WTC11 (cell line): Measurements from ENCODE around the gene MED27.

Experiments
- CREB1 ChIP-seq: sonication (generic); formaldehyde crosslinking; IDR thresholded peaks from 2 replicates; pipeline ENCODE4 v1.8.0; 2023; ENCODE audit warnings: mild to moderate bottlenecking, missing genetic modification reagents
- CTCF ChIP-seq: fragments of 200-600 bp; IDR thresholded peaks from 2 replicates; pipeline ENCODE4 v1.8.0; 2022; ENCODE audit warnings: antibody characterized with exemption
- JUN ChIP-seq: sonication (generic); formaldehyde crosslinking; IDR thresholded peaks from 2 replicates; pipeline ENCODE4 v1.8.0; 2023; ENCODE audit warnings: mild to moderate bottlenecking, missing genetic modification reagents
- MAX ChIP-seq: sonication (generic); formaldehyde crosslinking; IDR thresholded peaks from 2 replicates; pipeline ENCODE4 v1.8.0; 2022; ENCODE audit warnings: mild to moderate bottlenecking, missing genetic modification reagents
- NR1H2 ChIP-seq: sonication (generic); formaldehyde crosslinking; IDR thresholded peaks from 2 replicates; pipeline ENCODE4 v1.9.0; 2021; ENCODE audit warnings: mild to moderate bottlenecking, moderate library complexity, missing genetic modification reagents
- NR2C2 ChIP-seq: sonication (generic); formaldehyde crosslinking; IDR thresholded peaks from 2 replicates; pipeline ENCODE4 v1.8.0; 2022; ENCODE audit warnings: mild to moderate bottlenecking, missing genetic modification reagents
- SP1 ChIP-seq: sonication (generic); formaldehyde crosslinking; conservative IDR thresholded peaks from 2 replicates; pipeline ENCODE4 v1.8.1; 2022; ENCODE audit warnings: missing genetic modification reagents
- USF2 ChIP-seq: sonication (generic); formaldehyde crosslinking; IDR thresholded peaks from 2 replicates; pipeline ENCODE4 v1.8.1; 2023; ENCODE audit warnings: mild to moderate bottlenecking, missing genetic modification reagents, moderate library complexity
- ZNF396 ChIP-seq: fragments of 250-450 bp; sonication (Bioruptor Pico); IDR thresholded peaks from 2 replicates; pipeline ENCODE4 v1.8.0; 2021; ENCODE audit warnings: mild to moderate bottlenecking, moderate library complexity, borderline replicate concordance
- ZNF416 ChIP-seq: fragments of 250-450 bp; sonication (Bioruptor Pico); IDR thresholded peaks from 2 replicates; pipeline ENCODE4 v1.9.0; 2021; ENCODE audit warnings: mild to moderate bottlenecking, inconsistent platforms

DNA sequence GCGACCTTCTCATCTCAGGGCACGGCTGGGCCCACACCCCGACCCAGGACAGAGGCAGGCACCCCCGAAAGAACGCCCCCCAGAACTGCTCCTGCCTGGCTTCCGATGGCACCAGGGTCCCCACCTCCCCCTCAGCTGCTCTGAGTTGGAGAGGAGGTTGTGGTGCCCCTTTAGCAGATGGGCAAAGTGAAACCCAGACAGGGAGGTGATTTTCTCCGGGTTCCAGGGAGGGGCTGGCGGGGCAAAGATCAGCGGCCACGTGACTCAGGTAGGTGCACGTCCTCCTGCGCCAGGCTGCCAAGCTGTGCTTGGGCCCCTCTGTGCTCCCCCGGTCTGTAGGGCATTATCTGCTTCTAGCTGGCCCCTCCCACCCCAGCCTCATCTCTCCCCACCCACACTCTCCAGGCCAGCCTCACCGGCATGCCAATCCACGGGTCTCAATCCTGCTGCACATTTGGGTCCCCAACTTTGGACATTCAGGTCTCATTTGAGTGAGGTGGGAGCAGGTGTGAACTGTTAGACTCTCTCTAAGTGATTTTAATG, 254.6 kb downstream of the MED27 start:
- TF ChIP-seq CREB1 (CRISPR knock-in tag) (no peak), JUN (CRISPR knock-in tag) (no peak), MAX (no peak), SP1 (CRISPR knock-in tag) (no peak), CTCF (no peak), NR2C2 (CRISPR knock-in tag) (no peak), USF2 (no peak), ZNF396 (CRISPR knock-in tag) (no peak), ZNF416 (no peak), NR1H2 (CRISPR knock-in tag) (no peak)
